HG03565 (cell line): ENCODE measurements around the gene RNF41.
"Not testable (repeated sequence)": the region's sequence is repeated elsewhere in the genome, so short reads cannot be mapped to it uniquely, and the experiment has no call there.

Experiments
- ATAC-seq: cut with Tn5 transposase; IDR thresholded peaks from one replicate; pipeline ENCODE4 v1.9.1; 2021; ENCODE audit warnings: mild to moderate bottlenecking, moderate library complexity; ENCODE audit not compliant: unreplicated experiment

RNF41 gene

GRCh38 chr12:56213878-56214277 is 7.8 kb downstream of the RNF41 start:
- ATAC-seq, result no peak

GRCh38 chr12:56212361-56212760 is 9.4 kb downstream of the RNF41 start:
- no peak for ATAC-seq

DNA sequence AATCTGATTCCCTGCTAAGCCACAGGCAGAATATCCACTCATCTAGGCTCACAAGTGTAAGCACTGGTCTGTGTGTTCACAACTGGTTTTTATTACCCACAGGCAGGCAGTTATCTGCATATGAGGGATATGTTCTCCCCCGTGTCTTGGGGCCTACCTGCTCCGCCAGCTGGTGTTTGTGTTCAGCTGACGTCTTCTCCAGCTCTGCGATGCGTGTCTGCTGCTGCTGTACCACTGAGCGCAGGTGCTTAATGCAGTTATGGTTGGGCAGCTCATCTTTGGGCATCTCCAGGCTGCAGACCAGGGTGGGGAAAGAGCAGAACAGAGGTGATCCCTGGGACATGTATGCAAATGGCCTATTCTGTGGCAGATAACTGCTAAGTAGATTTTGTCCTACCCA is 13.7 kb downstream of the RNF41 start:
- ATAC-seq, result no peak

DNA sequence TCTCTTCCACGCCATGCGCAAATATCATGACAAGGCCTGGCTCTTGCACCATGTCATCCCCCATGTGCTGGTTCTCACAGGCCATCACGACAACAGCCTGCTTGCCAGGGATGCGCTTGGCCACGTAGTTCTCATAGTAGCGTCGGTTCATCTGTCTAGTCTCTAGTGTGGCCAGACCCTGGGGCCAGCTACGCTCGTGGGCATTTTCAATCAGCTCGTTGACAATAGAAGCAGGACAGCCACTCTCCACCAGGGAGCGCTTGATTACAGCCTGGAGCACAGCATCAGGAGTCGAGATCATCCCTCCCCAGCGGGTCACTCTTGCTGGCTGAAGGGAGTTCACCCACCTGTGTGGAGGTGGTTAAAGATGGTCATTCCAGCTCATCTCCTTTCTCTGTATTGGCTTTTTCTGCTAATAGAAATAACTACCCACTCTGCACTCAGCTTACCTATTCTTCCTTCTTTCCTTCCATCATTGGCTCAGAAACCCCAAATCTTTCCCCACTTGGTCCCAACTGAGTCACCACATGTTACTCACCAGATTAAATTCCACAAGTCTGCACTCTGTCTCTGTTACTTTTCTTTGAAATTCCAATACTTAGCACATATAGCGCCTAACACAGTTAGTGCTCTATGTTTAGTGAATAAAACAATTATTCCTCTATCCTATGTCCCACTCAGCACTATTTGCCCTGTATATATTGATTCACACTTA is 15.1 kb downstream of the RNF41 start:
- no peak for ATAC-seq

DNA sequence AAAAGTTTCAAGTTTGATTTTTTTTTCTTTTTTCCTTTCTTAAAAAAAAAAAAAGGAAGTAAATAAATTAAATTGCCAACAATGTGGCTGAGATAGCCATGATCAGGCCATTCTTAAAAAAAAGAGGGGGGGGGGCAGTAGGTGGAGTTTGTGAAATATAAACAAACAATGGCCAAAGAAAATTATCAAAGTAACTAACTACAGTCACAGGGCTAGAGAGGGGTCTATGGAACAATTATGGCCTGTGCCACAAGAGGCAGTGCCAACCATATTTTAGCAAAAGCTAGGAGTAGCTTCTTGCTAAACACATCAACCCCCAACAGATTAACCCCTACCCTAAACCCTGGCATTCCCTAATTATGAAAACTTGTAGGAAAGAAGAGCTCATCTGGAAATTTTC is 16.3 kb downstream of the RNF41 start:
- ATAC-seq, result no peak

- no peak for ATAC-seq
These were observed 17.4 kb downstream of the RNF41 start for GRCh38 chr12:56204275-56204674.

DNA sequence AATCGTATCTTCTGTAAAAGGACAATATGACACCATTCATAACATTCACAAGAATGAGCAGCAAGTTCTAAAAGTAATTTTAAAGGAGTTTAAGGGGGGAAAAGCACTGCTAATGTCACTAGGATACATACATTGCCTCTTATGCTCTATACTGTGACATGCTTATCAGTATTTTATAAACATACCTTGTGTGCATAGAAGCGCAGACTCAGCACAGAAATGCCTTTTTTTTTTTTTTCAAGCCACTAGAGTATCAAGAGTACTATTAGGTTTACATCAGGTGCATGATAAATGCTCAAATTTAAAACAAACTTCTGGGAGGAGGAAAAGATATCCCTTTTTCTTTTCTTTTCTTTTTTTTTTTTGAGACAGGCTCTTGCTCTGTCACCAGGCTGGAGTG is 18.9 kb downstream of the RNF41 start:
- no peak for ATAC-seq

GRCh38 chr12:56202366-56202765 is 19.4 kb downstream of the RNF41 start:
- ATAC-seq, result no peak

GRCh38 chr12:56198836-56199235 is 22.9 kb downstream of the RNF41 start:
- ATAC-seq, result no peak

- ATAC-seq, result no peak
These were observed 23.6 kb downstream of the RNF41 start for GRCh38 chr12:56197921-56198635.

DNA sequence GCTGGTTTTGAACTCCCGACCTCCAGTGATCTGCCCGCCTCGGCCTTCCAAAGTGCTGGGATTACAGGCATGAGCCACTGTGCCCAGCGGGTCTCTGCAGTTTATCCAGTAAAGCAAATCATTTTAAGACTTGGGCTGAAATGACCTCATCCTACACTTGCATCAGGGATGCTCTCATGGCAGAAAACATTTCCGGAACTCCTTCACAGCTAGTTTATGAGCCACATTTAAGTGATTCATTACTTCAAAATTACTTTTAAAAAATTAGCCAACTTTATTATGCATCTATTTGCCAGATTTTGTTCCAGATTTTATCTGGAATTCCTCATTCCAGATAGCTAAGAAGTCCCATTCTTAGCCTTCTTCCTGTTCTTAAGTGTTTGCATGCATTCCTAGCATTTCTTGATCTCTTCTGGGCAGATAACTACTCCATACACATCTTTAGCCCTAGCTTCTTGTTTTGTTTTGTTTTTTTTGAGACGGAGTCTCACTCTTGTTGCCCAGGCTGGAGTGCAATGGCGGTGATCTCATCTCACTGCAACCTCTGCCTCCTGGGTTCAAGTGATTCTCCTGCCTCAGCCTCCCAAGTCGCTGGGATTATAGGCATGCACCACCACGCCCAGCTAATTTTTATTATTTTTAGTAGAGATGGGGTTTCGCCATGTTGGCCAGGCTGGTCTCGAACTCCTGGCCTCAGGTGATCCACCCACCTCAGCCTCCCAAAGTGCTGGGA is 24.7 kb downstream of the RNF41 start:
- not testable (repeated sequence) for ATAC-seq

GRCh38 chr12:56193025-56193578 is 28.6 kb downstream of the RNF41 start:
- ATAC-seq, result no peak

DNA sequence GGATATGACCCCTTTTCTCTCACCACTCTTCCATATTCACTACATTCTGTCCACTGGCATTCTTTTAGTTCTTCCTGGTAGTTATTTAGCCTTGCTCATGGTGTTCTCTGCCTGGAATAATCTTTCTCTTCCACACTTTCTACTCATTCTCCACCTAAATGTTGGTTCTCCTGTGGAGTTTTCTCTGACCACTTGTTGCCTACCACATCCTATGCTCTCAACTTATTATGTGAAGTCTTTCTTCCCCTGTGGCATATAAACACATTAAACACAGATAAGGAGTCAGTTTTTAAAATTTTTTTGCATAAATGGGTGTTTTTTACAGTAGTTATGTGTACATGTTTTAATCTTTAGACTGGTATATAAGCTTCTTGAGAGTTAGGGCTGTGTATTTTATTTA is 29.1 kb downstream of the RNF41 start:
- no peak for ATAC-seq

- ATAC-seq, result no peak
These were observed 31.0 kb downstream of the RNF41 start for GRCh38 chr12:56190695-56191155.

DNA sequence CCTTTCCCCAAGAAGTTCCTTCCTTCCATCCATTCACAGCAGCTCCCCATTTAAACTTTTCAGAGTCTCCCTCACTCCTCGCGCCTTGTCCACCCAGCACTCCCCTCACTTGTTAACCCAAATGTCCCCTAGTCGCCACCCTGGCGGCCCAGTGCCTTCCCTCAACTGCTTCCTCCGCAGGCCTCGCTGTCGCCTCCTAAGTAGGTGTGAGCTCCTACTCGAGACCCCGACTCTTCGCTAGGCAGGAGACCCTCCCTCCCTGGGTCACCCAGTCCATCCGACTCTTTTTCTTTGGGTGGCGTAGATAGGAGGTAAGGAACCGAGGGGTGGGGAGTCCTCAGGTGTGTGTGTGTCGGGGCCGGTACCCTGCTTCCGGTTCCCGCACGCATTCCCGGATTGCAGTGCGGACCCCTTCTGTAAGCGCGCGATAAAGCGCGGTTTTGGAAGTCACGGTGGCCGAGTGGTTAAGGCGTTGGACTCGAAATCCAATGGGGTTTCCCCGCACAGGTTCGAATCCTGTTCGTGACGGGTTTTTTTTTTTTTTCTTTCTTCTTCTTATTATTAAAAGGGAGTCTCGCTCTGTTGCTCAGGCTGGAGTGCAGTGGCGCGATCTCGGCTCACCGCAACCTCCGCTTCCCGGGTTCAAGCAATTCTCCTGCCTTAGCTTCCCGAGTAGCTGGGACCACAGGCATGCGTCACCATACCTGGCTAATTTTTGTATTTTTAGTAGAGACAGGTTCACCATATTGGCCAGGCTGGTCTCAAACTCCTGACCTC is 31.6 kb downstream of the RNF41 start:
- no peak for ATAC-seq

GRCh38 chr12:56189099-56189917 is 32.4 kb downstream of the RNF41 start, which contains the start of gene SMARCC2:
Gene SMARCC2 (minus strand): TSS chr12:56189483. CDS start chr12:56189461, 22 bp downstream.
- ATAC-seq, result peak; percentile 53

- ATAC-seq, result no peak
These were observed 33.0 kb downstream of the RNF41 start for GRCh38 chr12:56188778-56189098.

DNA sequence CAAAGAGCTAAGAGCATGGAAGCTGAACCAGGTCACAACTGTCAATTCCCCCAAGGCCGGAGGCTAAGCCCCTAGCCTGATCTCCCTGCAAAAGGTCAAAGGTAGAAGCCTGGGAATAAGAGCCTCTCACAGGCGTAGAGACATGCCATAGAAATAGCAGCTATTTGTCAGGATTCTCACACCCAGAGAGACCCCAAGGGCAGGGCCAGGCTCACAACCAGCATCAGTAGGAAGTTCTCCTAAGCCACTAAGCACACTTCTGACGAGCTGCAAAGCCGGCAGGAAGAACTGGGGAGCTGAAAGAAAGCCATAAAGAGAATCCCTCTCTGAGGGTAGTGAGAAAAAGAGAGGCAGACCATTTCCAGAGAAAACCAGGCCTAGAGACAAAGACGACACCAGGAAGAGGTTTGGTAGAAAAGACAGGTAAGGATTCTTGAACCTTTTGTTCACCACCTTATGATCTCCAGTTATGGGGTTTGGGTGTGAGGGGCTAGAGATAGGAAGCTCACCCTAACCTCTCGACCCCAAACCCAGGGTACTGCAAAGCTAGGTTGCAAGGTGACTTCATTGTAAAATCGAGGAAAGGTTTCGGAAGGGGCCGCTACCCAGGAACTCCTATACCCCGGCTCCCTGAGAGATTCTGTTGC is 33.5 kb downstream of the RNF41 start:
- ATAC-seq, result no peak

DNA sequence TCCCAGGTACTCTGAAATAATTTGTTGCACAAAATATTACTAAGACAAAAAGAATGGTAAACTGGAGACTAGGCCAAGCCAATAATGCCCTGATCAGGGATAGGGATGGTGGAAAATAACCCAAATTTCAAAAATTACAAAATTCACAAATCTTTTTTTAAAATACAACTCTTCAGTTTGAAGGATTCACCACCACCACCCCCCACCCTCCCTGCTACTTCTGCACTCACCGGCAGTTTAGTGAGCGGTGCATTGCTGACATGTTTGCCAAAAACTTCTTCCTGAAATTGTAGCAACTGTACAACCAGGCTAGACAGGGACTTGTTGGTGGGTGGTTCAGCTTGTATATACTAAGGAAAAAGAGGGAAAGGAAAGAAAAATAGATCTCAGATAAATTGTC is 34.8 kb downstream of the RNF41 start:
- no peak for ATAC-seq
